Measurements from ENCODE around the gene KRT71. TPM values are rescaled to one million over a fixed set of nuclear protein-coding genes. Genes with fewer than 3 reads are reported as not detected.

Gene KRT71
- total RNA-seq, 1 experiment from 2014 or later: not detected

- Mint-ChIP-seq H3K9me3 (no peaks in the 10 kb centered on the region), H3K27ac (no peak overlapping the region), H3K27me3 (ENCODE audit: low read depth) (no peaks in the 10 kb centered on the region), H3K36me3 (no peaks in the 10 kb centered on the region), H3K4me3 (no peak overlapping the region), H3K4me1 (peaks cover 7% of the 10 kb centered on the region)
- DNase-seq (ENCODE audit: low spot score) (no peak), ATAC-seq (no peak)
- ChIA-PET POLR2A (no interaction called here), CTCF (no interaction called here)
- no peak for TF ChIP-seq TEAD4 (CRISPR knock-in tag; IDR thresholded peaks at IDR 0.05)
- no peak for TF ChIP-seq ZMAT4 (CRISPR knock-in tag; IDR thresholded peaks at IDR 0.05)
- TF ChIP-seq USF2 (CRISPR knock-in tag; IDR thresholded peaks at IDR 0.05): no peak
- no peak for TF ChIP-seq USF1 (CRISPR knock-in tag; IDR thresholded peaks at IDR 0.05)
- TF ChIP-seq GABPB1 (CRISPR knock-in tag; IDR thresholded peaks at IDR 0.05): no peak
- no peak for TF ChIP-seq ZNF281 (CRISPR knock-in tag; IDR thresholded peaks at IDR 0.05)
- no peak for TF ChIP-seq FOXJ3 (CRISPR knock-in tag; IDR thresholded peaks at IDR 0.05; ENCODE audit: borderline replicate concordance)
- no peak for TF ChIP-seq SMAD3 (CRISPR knock-in tag; IDR thresholded peaks at IDR 0.05; ENCODE audit: borderline replicate concordance)
- no peak for TF ChIP-seq NR1H2 (CRISPR knock-in tag; IDR thresholded peaks at IDR 0.05)
- no peak for TF ChIP-seq NR3C1 (CRISPR knock-in tag; conservative IDR thresholded peaks at IDR 0.05; ENCODE audit: low read depth)
- TF ChIP-seq SP1 (CRISPR knock-in tag; conservative IDR thresholded peaks at IDR 0.05): no peak
- no peak for TF ChIP-seq ZNF425 (CRISPR knock-in tag; conservative IDR thresholded peaks at IDR 0.05)
- TF ChIP-seq FOXK1 (CRISPR knock-in tag; IDR thresholded peaks at IDR 0.05): no peak
- TF ChIP-seq CBFB (CRISPR knock-in tag; IDR thresholded peaks at IDR 0.05; ENCODE audit: low read depth): no peak
- no peak for TF ChIP-seq KAT7 (CRISPR knock-in tag; IDR thresholded peaks at IDR 0.05; ENCODE audit: borderline replicate concordance)
- TF ChIP-seq OVOL2 (CRISPR knock-in tag; IDR thresholded peaks at IDR 0.05; ENCODE audit: borderline replicate concordance): no peak
- no peak for TF ChIP-seq ETV6 (CRISPR knock-in tag; IDR thresholded peaks at IDR 0.05)
- no peak for TF ChIP-seq ATF1 (CRISPR knock-in tag; IDR thresholded peaks at IDR 0.05)
Measured at GRCh38 chr12:52524898-52525591, 27.9 kb downstream of the KRT71 start.

- POLR2A ChIA-PET: no interaction called here
- CTCF ChIA-PET: no interaction called here
- H3K27ac Mint-ChIP-seq: no peak overlapping the region
- no peak for ATAC-seq
- TF ChIP-seq SOX15 (CRISPR knock-in tag; IDR thresholded peaks at IDR 0.05): no peak
- no peak for TF ChIP-seq ARID4B (CRISPR knock-in tag; IDR thresholded peaks at IDR 0.05; ENCODE audit: borderline replicate concordance)
- no peak for TF ChIP-seq ZNF317 (CRISPR knock-in tag; IDR thresholded peaks at IDR 0.05; ENCODE audit: borderline replicate concordance, low read depth)
- TF ChIP-seq ZBTB43 (CRISPR knock-in tag; IDR thresholded peaks at IDR 0.05): no peak
- no peak for TF ChIP-seq CREM (CRISPR knock-in tag; IDR thresholded peaks at IDR 0.05)
- no peak overlapping the region for H3K4me3 Mint-ChIP-seq
- no peaks in the 10 kb centered on the region for H3K36me3 Mint-ChIP-seq
- no peak for DNase-seq (ENCODE audit: low spot score)
- H3K27me3 Mint-ChIP-seq (ENCODE audit: low read depth): no peaks in the 10 kb centered on the region
- H3K9me3 Mint-ChIP-seq: no peaks in the 10 kb centered on the region
- peaks cover 7% of the 10 kb centered on the region for H3K4me1 Mint-ChIP-seq
Measured at GRCh38 chr12:52524241-52524897, 28.6 kb downstream of the KRT71 start.

Data from WTC11 (cell line).